Measurements from ENCODE around the gene CDK7.

CDK7 gene

GRCh38 chr5:69288688-69289087 lies 54.0 kb downstream of the CDK7 start:
- H3K4me3 ChIP-seq (ENCODE audit: low read depth, low read length) = no peak overlapping the region

- no peak overlapping the region for H3K4me3 ChIP-seq (ENCODE audit: low read depth, low read length)
Measured at GRCh38 chr5:69292306-69292705, 57.6 kb downstream of the CDK7 start.

GRCh38 chr5:69293882-69294281 lies 59.2 kb downstream of the CDK7 start:
- H3K4me3 ChIP-seq (ENCODE audit: low read depth, low read length) = no peak overlapping the region

DNA sequence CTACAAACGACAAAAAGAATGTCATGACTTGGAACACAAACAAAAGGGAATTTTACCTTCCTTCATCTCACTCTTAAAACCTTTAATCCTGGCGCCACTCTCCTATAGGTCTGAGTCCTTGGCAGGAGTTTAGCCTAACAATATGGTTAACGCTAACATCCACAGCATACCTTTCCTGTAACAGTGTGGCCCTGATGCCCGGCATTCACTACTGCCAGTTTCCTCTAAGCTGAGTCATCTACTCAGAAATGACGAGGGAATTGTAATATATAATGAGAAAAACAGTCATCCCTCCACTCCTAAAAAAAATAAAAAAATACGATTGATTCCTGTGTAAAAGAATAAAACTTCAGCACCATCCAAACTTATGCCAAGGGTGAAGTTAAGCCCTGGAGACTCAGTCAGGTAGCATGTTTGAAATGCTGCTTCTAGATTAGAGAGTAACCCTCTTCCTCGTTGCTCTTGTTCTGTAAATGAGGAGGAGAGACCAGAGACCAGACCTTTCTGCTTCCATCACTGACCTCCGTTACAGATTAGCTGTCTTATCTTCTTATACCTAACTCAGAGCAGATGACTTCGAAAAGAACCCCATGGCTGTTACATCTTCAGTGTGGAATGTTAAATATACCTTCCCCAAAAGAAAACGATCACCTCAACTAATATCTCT lies 60.5 kb downstream of the CDK7 start:
- no peak overlapping the region for H3K4me3 ChIP-seq (ENCODE audit: low read depth, low read length)

- no peak overlapping the region for H3K4me3 ChIP-seq (ENCODE audit: low read depth, low read length)
Measured at GRCh38 chr5:69299625-69300024, 64.9 kb downstream of the CDK7 start.

DNA sequence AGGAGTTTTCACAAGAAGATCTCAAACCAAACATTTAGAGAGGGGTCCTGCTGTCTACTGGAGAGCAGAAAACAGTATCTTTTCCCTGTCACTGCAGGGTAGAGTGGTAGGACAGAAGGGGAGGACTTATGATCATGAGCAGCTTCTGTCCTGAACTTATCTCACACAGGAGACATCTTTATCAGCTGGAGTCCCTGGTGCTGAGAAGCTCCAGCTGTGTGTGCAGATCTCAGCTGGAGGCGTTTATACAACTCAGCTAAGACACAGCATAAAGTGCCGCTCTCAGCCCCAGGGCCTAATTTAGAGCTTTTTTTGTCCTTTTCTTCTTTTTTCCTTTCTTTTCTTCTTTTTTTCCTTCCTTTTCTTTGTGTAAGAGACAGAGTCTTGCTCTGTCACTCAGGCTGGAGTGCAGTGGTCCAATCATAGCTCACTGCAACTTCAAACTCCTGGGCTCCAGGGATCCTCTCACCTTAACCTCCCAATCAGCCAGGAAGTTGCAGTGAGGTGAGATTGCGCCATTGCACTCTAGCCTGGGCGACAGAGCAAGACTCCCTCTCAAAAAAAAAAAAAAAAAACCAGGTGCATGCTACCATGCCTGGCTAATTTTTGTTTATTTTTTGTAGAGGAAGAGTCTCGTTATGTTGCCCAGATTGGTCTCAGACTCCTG lies 66.0 kb downstream of the CDK7 start:
- H3K4me3 ChIP-seq (ENCODE audit: low read depth, low read length) = no peak overlapping the region

DNA sequence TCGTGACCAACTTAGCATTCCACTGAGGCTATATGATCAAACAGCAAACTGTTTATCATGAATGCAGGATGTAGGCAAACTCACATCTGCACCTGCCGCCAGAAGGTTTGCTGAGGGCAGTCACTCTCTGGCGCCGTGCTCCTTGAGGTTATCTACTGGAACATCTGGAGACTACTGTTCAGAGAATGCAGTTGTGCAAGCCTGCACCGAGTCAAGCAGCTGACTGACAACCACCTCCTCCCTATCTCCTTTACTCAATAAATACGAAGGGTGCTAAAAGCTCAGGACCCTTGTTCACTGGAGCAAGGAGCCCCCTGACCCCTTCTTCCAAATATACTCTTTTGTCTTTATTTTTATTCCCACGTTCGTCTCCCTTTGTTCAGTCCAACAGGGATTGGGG lies 70.8 kb downstream of the CDK7 start:
- H3K4me3 ChIP-seq (ENCODE audit: low read depth, low read length) = no peak overlapping the region

GRCh38 chr5:69308046-69308553 lies 73.4 kb downstream of the CDK7 start:
- no peak overlapping the region for H3K4me3 ChIP-seq (ENCODE audit: low read depth, low read length)

- no peak overlapping the region for H3K4me3 ChIP-seq (ENCODE audit: low read depth, low read length)
Measured at GRCh38 chr5:69309380-69309779, 74.7 kb downstream of the CDK7 start.

GRCh38 chr5:69312459-69313160 lies 77.9 kb downstream of the CDK7 start:
- H3K4me3 ChIP-seq (ENCODE audit: low read depth, low read length) = no peak overlapping the region

DNA sequence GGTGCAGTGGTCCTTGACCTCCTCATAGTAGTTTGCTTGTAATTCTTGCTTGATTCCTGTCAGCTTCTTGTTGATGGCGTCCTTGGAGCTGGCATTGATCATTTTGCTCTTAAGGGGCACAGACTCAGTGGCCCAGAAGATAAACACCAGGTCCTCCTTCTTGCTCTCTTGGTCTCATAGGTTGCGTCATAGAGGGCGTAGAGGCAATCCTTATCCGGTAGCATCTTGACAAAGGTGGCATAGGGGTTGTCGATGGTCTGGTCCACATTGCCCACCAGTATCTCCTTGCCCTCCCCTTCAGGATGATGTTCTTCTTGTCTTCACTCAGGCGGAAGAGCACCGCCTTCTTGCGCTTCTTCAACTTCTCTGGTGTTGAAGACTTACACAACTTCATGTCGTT lies 78.7 kb downstream of the CDK7 start:
- no peak overlapping the region for H3K4me3 ChIP-seq (ENCODE audit: low read depth, low read length)

GRCh38 chr5:69315972-69316371 lies 81.3 kb downstream of the CDK7 start:
- no peak overlapping the region for H3K4me3 ChIP-seq (ENCODE audit: low read depth, low read length)

GRCh38 chr5:69317391-69317790 lies 82.7 kb downstream of the CDK7 start:
- no peak overlapping the region for H3K4me3 ChIP-seq (ENCODE audit: low read depth, low read length)

DNA sequence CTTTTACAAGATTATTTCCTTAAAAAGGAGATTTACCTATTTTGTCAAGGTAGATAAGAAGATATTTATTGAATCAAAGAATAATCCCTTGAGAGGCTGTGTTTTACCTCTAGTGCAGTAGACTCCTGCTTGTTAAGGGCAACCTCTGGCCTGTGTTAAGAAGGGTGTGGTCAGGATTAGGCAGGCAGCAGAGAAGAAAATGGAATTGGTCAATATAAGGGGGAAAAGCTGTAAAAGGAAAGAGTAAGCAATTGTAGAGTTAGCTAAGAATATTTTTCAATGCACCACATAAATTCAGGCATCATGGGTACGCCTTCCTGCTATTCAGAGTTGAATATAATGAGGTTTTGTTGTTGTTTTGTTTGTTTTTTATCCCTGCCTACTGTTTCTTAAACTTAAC lies 91.7 kb downstream of the CDK7 start:
- H3K4me3 ChIP-seq (ENCODE audit: low read depth, low read length) = no peak overlapping the region

All from iPS-11a (cell line).